ENCODE measurements around the gene SPOCK1. TPM values are rescaled to one million over a fixed set of nuclear protein-coding genes. Genes with fewer than 3 reads are reported as not detected.

The SPOCK1 gene
- total RNA-seq, 1 experiment from 2014 or later = 23.4 TPM

DNA sequence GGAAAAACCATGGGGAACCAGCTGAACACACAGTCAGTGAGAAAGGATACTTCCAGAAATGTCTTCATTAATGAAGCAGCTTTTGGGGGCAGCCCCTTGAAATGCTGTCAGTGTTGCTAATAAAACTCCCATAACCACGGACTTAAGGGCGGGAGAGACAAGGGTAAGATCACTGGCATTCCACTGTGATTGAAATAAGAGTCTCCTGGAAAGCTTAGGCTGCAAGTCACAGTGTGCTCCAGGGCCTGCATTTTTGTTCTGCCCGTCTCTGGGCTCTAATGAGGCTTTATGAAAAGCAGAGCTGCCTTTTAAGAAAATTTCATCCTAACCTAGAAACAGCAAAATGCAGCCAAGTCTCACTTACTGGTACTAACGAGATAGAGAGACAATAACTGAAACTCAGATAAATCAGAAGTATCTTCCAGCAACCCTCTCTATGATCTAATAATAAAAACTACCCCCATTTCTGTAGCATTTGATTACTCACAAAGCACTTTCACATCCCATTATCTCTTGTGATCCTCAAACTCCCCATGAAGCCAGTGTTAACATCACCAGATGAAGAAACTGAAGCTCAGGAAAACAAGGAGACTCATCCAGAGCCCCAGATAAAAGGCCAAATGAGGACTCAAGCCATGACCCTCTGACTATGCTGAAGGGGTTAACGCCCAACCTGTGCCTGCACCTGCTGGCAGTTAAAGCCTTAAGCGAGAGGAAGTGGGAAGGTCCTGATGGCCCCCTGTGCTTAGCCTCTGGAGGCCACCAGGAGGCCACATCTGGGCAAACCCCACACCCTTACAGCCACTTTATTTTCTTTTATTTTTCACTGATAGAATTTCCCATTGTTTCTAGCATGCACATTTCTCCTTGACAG is 37.5 kb downstream of the SPOCK1 start:
- DNase-seq (ENCODE audit: low read depth, low spot score) = no peak
- in situ Hi-C loops (cut with HindIII; ENCODE audit: low pct_unique_long_range_greater_than_20kb, low sequenced_read_pairs) = no loop called here

DNA sequence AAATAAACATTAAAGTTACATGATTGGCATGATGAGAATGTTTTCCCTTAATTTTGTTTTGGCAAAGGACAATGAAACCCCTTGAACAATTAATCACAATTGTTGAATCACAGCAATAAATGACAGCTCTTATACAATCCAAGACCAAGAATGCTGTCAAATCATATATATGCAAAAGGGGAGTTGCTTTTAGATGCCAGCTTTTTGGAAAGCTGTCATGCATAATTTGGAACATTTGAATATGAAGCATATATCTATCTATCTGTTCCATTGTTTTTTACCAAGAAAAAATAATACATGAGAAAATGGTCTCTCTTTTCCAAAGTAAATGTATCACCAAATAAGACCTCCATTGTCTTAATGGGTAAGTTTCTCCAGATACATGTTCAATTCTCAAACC is 44.5 kb downstream of the SPOCK1 start:
- in situ Hi-C loops (cut with HindIII; ENCODE audit: low pct_unique_long_range_greater_than_20kb, low sequenced_read_pairs) = no loop called here
- no peak for DNase-seq (ENCODE audit: low read depth, low spot score)

DNA sequence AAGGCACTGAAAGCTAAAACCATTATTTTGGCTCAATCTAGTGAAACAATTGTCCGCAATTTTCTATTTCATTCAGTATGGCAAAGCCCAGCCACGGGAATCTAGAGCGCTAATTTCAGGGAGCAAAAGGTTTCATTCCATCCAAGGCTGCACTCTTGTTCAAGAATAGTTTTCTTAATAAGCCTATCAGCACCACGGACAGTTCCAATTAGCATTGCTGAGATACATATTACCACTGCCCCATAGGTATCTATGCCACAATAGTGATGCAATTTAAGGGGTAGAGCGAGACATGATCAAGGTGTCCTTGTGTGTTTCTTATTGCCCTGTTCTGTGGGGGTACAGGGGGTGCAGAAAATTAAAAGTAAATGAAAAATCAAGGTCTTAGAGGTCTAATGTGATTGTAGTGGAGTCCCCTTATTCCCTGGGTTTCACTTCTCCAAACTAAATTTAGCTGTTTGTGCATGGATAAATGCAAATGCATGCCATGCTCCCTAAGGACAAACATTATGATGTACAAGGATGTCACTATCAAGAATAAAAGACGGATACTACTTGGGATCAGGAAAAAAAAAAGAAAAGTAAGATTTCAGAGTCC is 45.5 kb downstream of the SPOCK1 start:
- in situ Hi-C loops (cut with HindIII; ENCODE audit: low pct_unique_long_range_greater_than_20kb, low sequenced_read_pairs) = no loop called here
- peak; percentile 11 for DNase-seq (ENCODE audit: low read depth, low spot score)

DNA sequence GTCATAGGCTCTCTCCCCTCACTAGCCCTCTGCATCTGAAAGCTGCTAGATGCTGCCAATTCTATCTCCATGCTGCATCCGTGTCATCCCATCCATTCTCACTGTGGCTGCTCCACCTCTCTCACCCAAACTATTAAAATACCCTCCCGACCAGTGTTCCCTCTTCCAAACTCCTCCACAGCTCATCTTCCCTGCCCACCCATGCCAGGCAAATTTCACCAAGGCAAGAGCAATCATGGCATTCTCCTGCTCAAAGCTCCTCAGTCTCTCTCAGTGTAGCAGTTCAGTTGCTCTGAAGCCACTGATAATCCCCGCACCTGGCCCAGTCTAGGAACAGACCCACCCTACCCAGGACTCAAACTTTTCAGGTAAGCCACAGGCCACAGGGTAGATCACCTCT is 48.4 kb downstream of the SPOCK1 start:
- no peak for DNase-seq (ENCODE audit: low read depth, low spot score)
- in situ Hi-C loops (cut with HindIII; ENCODE audit: low pct_unique_long_range_greater_than_20kb, low sequenced_read_pairs) = no loop called here

DNA sequence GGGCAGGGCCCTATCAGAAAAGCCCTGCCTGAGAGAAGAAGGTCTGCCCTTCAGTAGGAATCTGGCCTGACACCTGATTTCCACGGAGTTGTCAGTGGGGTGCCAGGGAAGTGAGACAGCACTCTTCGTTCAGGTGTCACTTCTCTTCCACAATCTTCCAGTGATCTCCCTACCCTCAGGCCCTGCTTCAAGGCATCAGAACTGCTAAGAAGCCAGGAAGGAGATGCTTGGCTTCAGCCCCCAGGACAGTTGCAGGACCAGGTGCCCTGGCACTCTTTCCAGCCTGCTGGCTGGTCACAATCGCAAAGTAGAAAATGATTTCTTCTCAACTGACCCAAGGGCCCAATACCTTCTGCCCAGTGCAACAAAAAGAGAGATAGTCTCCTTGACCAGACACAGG is 50.3 kb downstream of the SPOCK1 start:
- no peak for DNase-seq (ENCODE audit: low read depth, low spot score)
- in situ Hi-C loops (cut with HindIII; ENCODE audit: low pct_unique_long_range_greater_than_20kb, low sequenced_read_pairs) = no loop called here

DNA sequence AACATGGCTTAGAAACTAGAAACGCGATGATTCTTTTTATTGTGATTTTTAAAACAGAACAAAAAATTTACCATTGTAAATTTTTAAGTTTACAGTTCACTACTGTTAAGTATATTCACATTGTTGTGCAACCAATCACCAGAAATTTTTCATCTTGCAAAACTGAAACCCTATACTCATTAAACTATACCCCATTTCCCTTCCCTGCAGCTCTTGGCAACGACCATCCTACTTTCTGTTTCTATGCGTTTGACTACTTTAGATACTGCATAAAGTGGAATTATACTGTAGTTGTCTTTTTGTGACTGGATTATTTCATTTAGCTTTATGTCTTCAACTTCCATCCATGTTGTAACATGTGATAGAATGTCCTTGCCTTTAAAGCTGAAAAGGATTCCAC is 52.5 kb downstream of the SPOCK1 start:
- in situ Hi-C loops (cut with HindIII; ENCODE audit: low pct_unique_long_range_greater_than_20kb, low sequenced_read_pairs) = no loop called here
- no peak for DNase-seq (ENCODE audit: low read depth, low spot score)

DNA sequence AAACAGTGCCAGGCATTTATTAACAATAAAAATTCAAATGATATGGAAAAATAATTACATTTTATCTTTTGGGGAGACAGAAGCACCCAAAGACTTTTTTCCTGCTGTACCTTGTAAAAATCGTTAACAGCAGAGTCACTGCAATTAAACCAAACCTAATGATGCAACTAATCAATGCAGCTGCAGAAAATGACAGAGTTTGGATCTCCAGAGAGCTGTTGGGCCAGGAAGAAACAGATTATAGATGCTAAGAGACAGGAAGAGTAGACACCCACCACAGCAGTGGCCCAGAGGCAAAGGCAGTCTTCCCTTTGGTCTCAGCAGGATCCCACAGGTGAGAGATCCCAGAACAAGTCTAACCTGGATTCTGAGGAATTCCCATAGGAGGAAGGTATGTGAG is 53.0 kb downstream of the SPOCK1 start:
- DNase-seq (ENCODE audit: low read depth, low spot score) = no peak
- in situ Hi-C loops (cut with HindIII; ENCODE audit: low pct_unique_long_range_greater_than_20kb, low sequenced_read_pairs) = no loop called here

DNA sequence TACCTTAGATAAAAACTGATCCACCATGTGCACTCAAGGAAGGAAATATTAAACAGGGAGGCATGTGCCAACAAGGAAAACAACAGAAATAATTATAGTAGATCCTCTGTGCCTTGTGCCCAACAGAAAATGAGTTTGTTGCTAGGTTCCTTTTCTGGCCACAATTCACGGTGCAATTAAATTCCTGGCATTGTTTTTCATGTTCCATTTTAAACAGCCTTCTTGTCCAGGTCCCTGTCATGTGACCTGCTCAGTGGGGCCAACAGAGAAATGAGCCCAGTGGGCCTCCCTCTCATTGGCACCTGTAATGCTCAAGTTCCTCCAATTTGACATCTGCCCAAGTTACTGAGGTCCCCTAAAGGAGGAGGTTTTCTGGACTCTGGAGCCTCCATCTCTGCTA is 56.5 kb downstream of the SPOCK1 start:
- DNase-seq (ENCODE audit: low read depth, low spot score) = no peak
- in situ Hi-C loops (cut with HindIII; ENCODE audit: low pct_unique_long_range_greater_than_20kb, low sequenced_read_pairs) = no loop called here

DNA sequence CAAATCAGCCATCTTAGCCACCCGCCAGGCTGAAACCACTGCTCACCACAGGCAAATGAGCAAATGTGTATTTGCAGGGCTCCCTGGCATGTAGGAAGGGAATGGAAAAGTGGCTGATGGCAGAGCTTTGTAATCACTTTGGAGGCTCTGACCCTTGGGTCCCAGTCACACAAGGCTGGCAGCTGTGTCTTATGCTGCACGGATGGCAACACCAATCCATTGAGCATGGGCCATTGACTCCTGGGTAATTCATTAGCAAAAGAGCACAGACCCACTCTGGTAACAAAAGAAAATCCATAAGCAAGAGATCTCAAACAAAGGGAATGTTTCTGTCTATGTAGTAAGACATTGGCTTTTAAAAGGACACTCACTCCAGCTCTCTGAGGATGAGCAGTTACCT is 57.6 kb downstream of the SPOCK1 start:
- in situ Hi-C loops (cut with HindIII; ENCODE audit: low pct_unique_long_range_greater_than_20kb, low sequenced_read_pairs) = no loop called here
- DNase-seq (ENCODE audit: low read depth, low spot score) = no peak

DNA sequence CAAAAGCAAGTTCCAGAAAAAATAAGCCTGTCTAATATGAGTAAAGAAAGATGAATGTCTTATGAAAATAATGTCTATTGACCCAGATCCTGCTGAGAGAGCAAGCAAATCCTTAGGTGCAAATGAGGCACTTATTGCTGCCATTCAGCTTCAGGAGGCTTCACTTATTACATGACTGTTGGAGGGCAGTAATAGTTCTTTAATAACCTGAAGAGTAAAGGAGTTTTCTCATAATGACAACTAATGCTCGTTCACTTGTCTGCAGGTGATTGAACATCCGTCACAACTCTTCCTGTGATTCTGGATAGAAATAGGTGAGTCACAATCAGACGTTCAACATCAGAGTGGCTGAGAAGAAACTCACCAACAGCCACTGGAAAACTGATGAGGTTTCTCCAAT is 58.3 kb downstream of the SPOCK1 start:
- in situ Hi-C loops (cut with HindIII; ENCODE audit: low pct_unique_long_range_greater_than_20kb, low sequenced_read_pairs) = no loop called here
- no peak for DNase-seq (ENCODE audit: low read depth, low spot score)

DNA sequence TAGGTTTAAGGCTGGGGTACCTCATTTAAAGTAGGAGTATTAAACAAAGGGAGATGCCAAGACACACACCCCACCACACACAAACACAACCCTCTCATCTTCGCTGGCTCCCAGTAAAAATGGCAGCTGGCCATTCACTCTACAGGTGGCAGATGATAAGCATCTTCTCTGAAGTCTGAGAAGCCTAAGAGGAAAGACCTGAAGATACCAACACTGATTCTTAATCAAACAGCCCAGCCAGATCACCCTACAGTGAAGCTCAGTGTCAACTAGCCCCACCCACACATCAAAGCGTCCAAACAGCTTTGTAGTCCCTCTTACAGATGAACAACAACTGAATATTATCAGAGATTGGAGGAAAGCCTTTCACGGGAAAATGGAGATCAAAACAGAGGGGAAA is 59.5 kb downstream of the SPOCK1 start:
- DNase-seq (ENCODE audit: low read depth, low spot score) = no peak
- in situ Hi-C loops (cut with HindIII; ENCODE audit: low pct_unique_long_range_greater_than_20kb, low sequenced_read_pairs) = no loop called here

DNA sequence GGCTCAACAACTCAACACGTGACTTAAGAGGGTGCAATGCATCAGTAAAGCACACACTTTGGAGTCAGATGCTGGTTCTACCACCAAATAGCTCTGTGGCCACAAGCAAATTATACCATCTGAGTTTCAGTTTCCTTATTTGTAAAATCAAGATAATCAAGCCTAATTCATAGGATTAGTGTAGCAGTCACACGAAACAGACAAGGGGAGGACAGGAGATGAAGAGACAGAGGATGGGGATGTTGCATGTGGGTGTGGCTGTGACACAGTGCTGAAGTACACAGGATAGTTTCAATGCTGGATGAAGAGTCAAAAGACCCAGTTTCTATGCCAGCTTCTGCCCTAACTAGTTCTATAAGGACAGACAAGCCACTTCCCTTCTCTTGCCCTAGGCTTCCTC is 60.2 kb downstream of the SPOCK1 start:
- in situ Hi-C loops (cut with HindIII; ENCODE audit: low pct_unique_long_range_greater_than_20kb, low sequenced_read_pairs) = no loop called here
- no peak for DNase-seq (ENCODE audit: low read depth, low spot score)

DNA sequence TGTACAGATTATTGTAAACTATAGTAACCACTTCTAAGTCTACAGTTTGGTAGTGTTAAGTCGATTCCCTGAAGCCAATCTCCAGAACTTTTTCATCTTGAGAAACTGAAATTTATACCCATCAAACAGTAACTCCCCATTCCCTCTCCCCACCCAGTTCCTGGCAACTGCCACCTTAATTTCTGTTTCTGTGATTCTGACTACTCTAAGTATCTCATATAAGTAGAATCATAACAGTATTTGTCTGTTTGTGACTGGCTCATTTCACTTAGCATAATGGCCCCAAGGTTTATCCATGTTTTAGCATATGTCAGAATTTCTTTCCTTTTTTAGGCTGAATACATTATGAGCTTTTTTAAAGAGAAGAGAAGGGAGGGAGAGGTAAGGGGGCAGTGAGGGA is 61.4 kb downstream of the SPOCK1 start:
- no peak for DNase-seq (ENCODE audit: low read depth, low spot score)
- in situ Hi-C loops (cut with HindIII; ENCODE audit: low pct_unique_long_range_greater_than_20kb, low sequenced_read_pairs) = no loop called here

DNA sequence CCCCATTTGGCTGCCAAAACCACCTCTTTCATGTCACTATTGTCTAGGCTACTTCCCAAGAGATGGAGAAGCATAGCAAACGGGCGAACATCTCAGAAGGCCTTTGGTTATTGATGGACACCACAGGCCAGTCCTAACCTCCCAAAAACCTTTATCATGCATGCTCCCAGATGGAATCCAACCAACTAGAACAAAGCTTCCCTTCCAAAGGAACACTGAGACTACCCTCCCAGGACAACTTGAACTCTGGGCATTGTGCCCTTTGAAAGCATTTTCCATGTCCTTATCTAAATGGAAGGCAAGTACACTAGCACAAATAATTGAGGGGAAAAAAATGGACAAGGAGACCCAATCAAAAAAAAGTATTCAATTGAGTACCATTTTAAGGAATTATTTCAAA is 65.6 kb downstream of the SPOCK1 start:
- in situ Hi-C loops (cut with HindIII; ENCODE audit: low pct_unique_long_range_greater_than_20kb, low sequenced_read_pairs) = no loop called here
- DNase-seq (ENCODE audit: low read depth, low spot score) = no peak

DNA sequence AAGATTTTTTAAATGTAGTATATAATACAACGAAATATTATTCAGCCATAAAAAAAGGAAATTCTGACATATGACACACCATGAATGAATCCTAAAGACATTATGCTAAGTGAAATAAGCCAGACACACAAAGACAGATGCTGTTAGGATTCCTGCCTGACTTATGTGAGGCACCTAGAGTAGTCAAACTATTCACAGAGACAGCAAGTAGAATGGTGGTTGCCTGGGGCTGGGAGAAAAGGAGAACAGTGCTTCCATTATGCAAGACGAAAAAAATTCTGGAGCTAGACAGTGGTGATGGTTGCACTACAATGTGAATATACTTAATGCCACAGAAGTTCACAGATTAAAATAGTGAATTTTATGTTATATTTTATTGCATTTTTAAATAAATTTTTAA is 66.8 kb downstream of the SPOCK1 start:
- in situ Hi-C loops (cut with HindIII; ENCODE audit: low pct_unique_long_range_greater_than_20kb, low sequenced_read_pairs) = no loop called here
- DNase-seq (ENCODE audit: low read depth, low spot score) = peak; percentile 88

DNA sequence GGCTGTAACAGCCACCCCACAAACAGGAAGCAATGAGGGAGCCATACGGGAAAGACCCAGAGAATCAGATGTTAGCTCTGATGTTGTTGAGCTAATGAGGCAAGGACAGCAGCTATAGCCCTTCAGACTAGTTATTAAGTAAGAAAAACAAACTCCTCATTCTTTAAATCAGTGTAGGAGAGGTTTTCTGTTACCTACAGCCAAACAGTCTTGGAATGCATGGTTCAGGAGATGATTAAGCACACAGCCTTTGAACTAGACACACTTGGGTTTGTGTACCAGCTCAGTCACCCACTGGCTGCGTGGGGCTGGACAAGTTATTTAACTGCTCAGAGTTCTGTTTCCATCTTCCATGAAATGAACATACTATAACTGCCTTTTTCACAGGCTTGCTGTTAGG is 68.1 kb downstream of the SPOCK1 start:
- no peak for DNase-seq (ENCODE audit: low read depth, low spot score)
- in situ Hi-C loops (cut with HindIII; ENCODE audit: low pct_unique_long_range_greater_than_20kb, low sequenced_read_pairs) = no loop called here

DNA sequence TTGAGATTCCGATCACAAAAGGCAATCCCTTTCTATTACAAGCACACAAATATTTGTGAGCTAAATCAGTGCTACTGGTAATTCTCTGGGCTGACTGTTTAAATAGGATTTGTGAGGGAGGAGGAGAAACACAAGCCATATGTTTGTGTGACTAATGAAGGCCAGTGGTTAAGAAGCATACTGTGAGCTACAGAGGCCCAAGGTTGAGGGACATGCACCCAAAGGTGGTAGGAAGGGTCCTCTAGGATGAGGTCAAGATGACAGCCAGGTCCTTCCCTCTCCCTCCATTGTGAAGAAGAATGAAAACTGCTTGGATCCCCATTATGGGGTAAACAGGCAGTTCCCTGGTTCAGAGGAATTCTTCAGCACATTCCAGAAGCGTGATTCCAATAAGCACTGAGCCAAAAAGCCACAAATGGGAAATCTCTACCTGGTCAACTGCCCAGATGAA is 83.9 kb downstream of the SPOCK1 start:
- in situ Hi-C loops (cut with HindIII; ENCODE audit: low pct_unique_long_range_greater_than_20kb, low sequenced_read_pairs) = no loop called here
- DNase-seq (ENCODE audit: low read depth, low spot score) = no peak

DNA sequence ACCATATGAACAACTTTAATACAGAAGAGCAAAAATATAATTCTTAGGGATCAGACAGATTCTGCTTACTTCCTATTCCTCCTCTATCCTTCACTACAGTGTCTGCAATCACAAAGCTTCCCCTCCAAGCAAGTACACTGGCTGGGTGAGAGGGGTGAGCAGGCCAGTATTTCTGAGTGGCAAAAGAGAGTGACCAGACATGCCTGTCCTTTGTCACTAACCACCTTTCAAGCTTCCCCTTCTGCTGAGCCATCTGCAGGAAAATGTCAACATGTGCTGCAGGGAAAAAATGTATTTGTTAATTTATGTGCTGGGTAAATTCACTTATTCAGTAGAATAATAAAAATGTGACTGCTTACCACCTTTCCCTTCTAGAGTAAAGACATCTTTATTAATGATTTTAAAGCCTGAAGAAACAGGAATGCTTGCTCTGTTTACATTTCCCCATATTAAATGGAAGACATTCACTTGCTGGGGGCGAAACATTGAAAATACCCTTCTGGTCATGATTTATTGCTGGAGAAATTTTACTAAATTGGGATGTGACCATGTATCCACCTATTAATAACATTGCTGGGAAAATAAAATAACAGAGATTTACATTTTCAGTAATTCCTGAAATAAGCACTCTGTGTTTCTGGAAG is 84.9 kb downstream of the SPOCK1 start:
- no peak for DNase-seq (ENCODE audit: low read depth, low spot score)
- in situ Hi-C loops (cut with HindIII; ENCODE audit: low pct_unique_long_range_greater_than_20kb, low sequenced_read_pairs) = no loop called here

DNA sequence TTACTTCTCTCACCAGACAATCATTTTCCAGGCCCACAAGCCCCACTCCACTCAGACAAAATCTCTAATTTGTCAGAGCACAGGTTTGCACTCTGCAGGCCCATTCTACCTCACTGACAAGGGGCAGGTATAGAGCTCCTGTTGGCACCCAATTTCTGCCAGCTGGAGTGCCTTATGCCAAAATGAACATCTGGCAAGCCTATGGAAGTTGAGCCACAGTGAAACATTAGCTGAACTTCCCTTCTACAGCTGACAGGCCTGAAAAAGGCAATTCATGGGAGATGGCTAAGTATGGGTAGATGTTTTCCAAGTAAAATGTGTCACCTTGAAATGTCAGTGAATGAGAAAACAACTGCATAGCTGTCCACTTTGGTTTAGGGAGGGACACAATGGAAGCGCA is 87.0 kb downstream of the SPOCK1 start:
- no peak for DNase-seq (ENCODE audit: low read depth, low spot score)
- in situ Hi-C loops (cut with HindIII; ENCODE audit: low pct_unique_long_range_greater_than_20kb, low sequenced_read_pairs) = no loop called here

Data from SK-MEL-5 (cell line).